HCT116 (cell line): ENCODE results near the gene EYA3. TPM values are rescaled to one million over a fixed set of nuclear protein-coding genes. Genes with fewer than 3 reads are reported as not detected.

Experiments
- ATAC-seq: fragments of 200-7000 bp; cut with Tn5 transposase; 2 replicates; pipeline ENCODE4 v1.9.1; 2020; ENCODE audit warnings: mild to moderate bottlenecking, moderate library complexity
- BruUV-seq: library from RNA; stranded (reverse); fragments of 400-500 nt; replicated peaks from 2 replicates; lab custom pipeline; 2021; lab: Mats Ljungman, UMichigan
- CTCF ChIA-PET: fragments of 300-600 bp; sonication (Branson Sonifier 250); formaldehyde crosslinking; loops from one replicate; lab custom pipeline; 2021; ENCODE audit warnings: antibody characterized with exemption; lab: Charles Lee
- POLR2A ChIA-PET: fragments of 300-600, 350-600 bp; sonication (Branson Sonifier 250); formaldehyde crosslinking; loops from one replicate; lab custom pipeline; 2021; ENCODE audit warnings: antibody characterized with exemption; lab: Charles Lee
- RAD21 ChIA-PET, 2 experiments: fragments of 300-600 bp; sonication (Branson Sonifier 250); formaldehyde crosslinking; loops; one replicate each; lab custom pipeline; 2023; ENCODE audit warnings: low total read pairs in 2 of 2; ENCODE audit not compliant: uncharacterized antibody in 2 of 2, unreplicated experiment in 2 of 2, low non-redundant PET in 1 of 2; lab: Charles Lee
- DNase-seq: peaks from one replicate; pipeline ENCODE4 v3.0.0-alpha.2; 2010; ENCODE audit warnings: low read depth, low spot score
- H2AFZ ChIP-seq: fragments of 200-600 bp; shearing (Covaris generic), sonication (generic); 2 replicates; pipeline ENCODE4 v1.6.1; 2017; ENCODE audit warnings: low read depth, mixed run types, mixed read lengths, antibody characterized with exemption, low read length; ENCODE audit not compliant: poor library complexity, severe bottlenecking
- H3K27ac ChIP-seq: 2 replicates; pipeline ENCODE4 v1.5.1; 2012; ENCODE audit warnings: low read depth, low read length
- H3K27me3 ChIP-seq: fragments of 200-600 bp; sonication (generic); 2 replicates; pipeline ENCODE4 v1.6.1; 2016; ENCODE audit warnings: mixed run types, low read length, mixed read lengths; ENCODE audit not compliant: insufficient read depth
- H3K36me3 ChIP-seq, 2 experiments: fragments of 200-500 bp in 1 of 2; fragments of 200-600 bp in 1 of 2; sonication (Bioruptor generic) in 1 of 2; sonication (generic) in 1 of 2; 2 replicates each; pipeline versions ENCODE4 v1.5.1 to v1.6.1; 2014 to 2016; ENCODE audit warnings: low read length in 2 of 2, inconsistent platforms in 1 of 2, mixed read lengths in 1 of 2, mixed run types in 1 of 2; ENCODE audit not compliant: insufficient read depth in 2 of 2, control insufficient read depth in 1 of 2
- H3K4me1 ChIP-seq, 2 experiments: fragments of 200-600 bp in 1 of 2; sonication (generic) in 1 of 2; 2 replicates each; pipeline versions ENCODE4 v1.5.1 to v1.6.1; 2012 to 2017; ENCODE audit warnings: low read length in 2 of 2, inconsistent platforms in 1 of 2, mild to moderate bottlenecking in 1 of 2, mixed read lengths in 1 of 2, mixed run types in 1 of 2, moderate library complexity in 1 of 2; ENCODE audit not compliant: insufficient read depth in 2 of 2, control insufficient read depth in 1 of 2
- H3K4me2 ChIP-seq: fragments of 200-600 bp; sonication (generic); 2 replicates; pipeline ENCODE4 v1.6.1; 2017; ENCODE audit warnings: mixed run types, low read length, mixed read lengths
- H3K4me3 ChIP-seq, 2 experiments: fragments of 200-600 bp in 1 of 2; sonication (generic) in 1 of 2; replicated peaks in 1 of 2; 2 replicates each; pipeline ENCODE4 v1.5.1; 2011 to 2016; ENCODE audit warnings: low read length in 2 of 2, control low read depth in 1 of 2, low read depth in 1 of 2, mild to moderate bottlenecking in 1 of 2, mixed read lengths in 1 of 2, mixed run types in 1 of 2
- H3K79me2 ChIP-seq: fragments of 200-600 bp; sonication (generic); 2 replicates; pipeline ENCODE4 v1.6.1; 2017; ENCODE audit warnings: mild to moderate bottlenecking, mixed run types, low read length, moderate library complexity, mixed read lengths; ENCODE audit not compliant: insufficient read depth
- H3K9ac ChIP-seq: fragments of 200-600 bp; sonication (generic); 2 replicates; pipeline ENCODE4 v1.6.1; 2016; ENCODE audit warnings: low read length, mixed read lengths
- H3K9me2 ChIP-seq: fragments of 200-600 bp; sonication (generic), shearing (Covaris generic); 2 replicates; pipeline ENCODE4 v1.6.1; 2017; ENCODE audit warnings: mixed run types, mild to moderate bottlenecking, moderate library complexity; ENCODE audit not compliant: insufficient read depth
- H3K9me3 ChIP-seq, 2 experiments: fragments of 200-500 bp in 1 of 2; fragments of 200-600 bp in 1 of 2; sonication (Bioruptor generic) in 1 of 2; sonication (generic) in 1 of 2; 2 replicates each; pipeline ENCODE4 v1.6.1; 2014 to 2017; ENCODE audit warnings: low read length in 2 of 2, mixed read lengths in 2 of 2, inconsistent platforms in 1 of 2, low read depth in 1 of 2, mild to moderate bottlenecking in 1 of 2, mixed run types in 1 of 2, moderate library complexity in 1 of 2; ENCODE audit not compliant: control insufficient read depth in 1 of 2, insufficient read depth in 1 of 2
- H4K20me1 ChIP-seq: fragments of 200-600 bp; sonication (generic), shearing (Covaris generic); 2 replicates; pipeline ENCODE4 v1.6.1; 2017; ENCODE audit warnings: mixed run types, mild to moderate bottlenecking, moderate library complexity; ENCODE audit not compliant: insufficient read depth
- CEBPB ChIP-seq: IDR thresholded peaks from 2 replicates; pipeline ENCODE4 v1.6.1; 2012; ENCODE audit warnings: low read depth
- CTCF ChIP-seq, 3 experiments: fragments of 200-600 bp in 1 of 3; sonication (generic) in 1 of 3; IDR thresholded peaks in 2 of 3; conservative IDR thresholded peaks in 1 of 3; 2 replicates each; pipeline ENCODE4 v1.5.1; 2012 to 2017; ENCODE audit warnings: low read depth in 2 of 3, low read length in 2 of 3, antibody characterized with exemption in 1 of 3, borderline replicate concordance in 1 of 3, control low read depth in 1 of 3, mild to moderate bottlenecking in 1 of 3, mixed read lengths in 1 of 3, mixed run types in 1 of 3, moderate library complexity in 1 of 3; ENCODE audit not compliant: insufficient read depth in 1 of 3
- EGR1 ChIP-seq: IDR thresholded peaks from 2 replicates; pipeline ENCODE4 v1.6.1; 2012; ENCODE audit warnings: low read depth
- ELF1 ChIP-seq: IDR thresholded peaks from 2 replicates; pipeline ENCODE4 v1.6.1; 2012; ENCODE audit warnings: low read depth, borderline replicate concordance
- JUND ChIP-seq: IDR thresholded peaks from 2 replicates; pipeline ENCODE4 v1.6.1; 2012
- MAX ChIP-seq: IDR thresholded peaks from 2 replicates; pipeline ENCODE4 v1.6.1; 2012
- POLR2AphosphoS5 ChIP-seq: IDR thresholded peaks from 2 replicates; pipeline ENCODE4 v1.6.1; 2011; ENCODE audit warnings: mild to moderate bottlenecking, low read depth, low read length, moderate library complexity
- RAD21 ChIP-seq: IDR thresholded peaks from 2 replicates; pipeline ENCODE4 v1.6.1; 2012; ENCODE audit warnings: low read depth, mild to moderate bottlenecking
- REST ChIP-seq: IDR thresholded peaks from 2 replicates; pipeline ENCODE4 v1.6.1; 2012; ENCODE audit warnings: low read depth
- SIN3A ChIP-seq: IDR thresholded peaks from 2 replicates; pipeline ENCODE4 v1.6.1; 2012; ENCODE audit warnings: low read depth
- SP1 ChIP-seq: IDR thresholded peaks from 2 replicates; pipeline ENCODE4 v1.6.1; 2012; ENCODE audit warnings: low read depth
- TCF7L2 ChIP-seq: IDR thresholded peaks from 2 replicates; pipeline ENCODE4 v1.7.0; 2011; ENCODE audit warnings: borderline replicate concordance, inconsistent platforms; ENCODE audit not compliant: insufficient read depth, insufficient read length; ENCODE audit errors: extremely low read depth
- YY1 ChIP-seq: IDR thresholded peaks from 2 replicates; pipeline ENCODE4 v1.6.1; 2011; ENCODE audit warnings: low read length, low read depth, moderate library complexity, mild to moderate bottlenecking; ENCODE audit not compliant: insufficient replicate concordance; ENCODE audit errors: extremely low read depth
- ZBTB33 ChIP-seq: IDR thresholded peaks from 2 replicates; pipeline ENCODE4 v1.6.1; 2011; ENCODE audit warnings: mild to moderate bottlenecking, low read length, moderate library complexity; ENCODE audit not compliant: insufficient replicate concordance; ENCODE audit errors: extremely low read depth
- ZNF274 ChIP-seq: fragments of 200-500 bp; sonication (Bioruptor generic); IDR thresholded peaks from 2 replicates; pipeline ENCODE4 v1.6.1; 2014; ENCODE audit warnings: mild to moderate bottlenecking, low read depth, low read length, inconsistent platforms
- intact Hi-C: fragments of 100-400 bp; cut with micrococcal nuclease; formaldehyde crosslinking; loops from 2 replicates; pipeline ENCODE4 v1.10.0; 2022
- total RNA-seq: library from RNA; stranded (reverse); gene quantifications from one replicate; pipeline ENCODE4 v1.2.1, GENCODE V29; 2021; ENCODE audit not compliant: unreplicated experiment

The EYA3 gene
- total RNA-seq, 1 experiment from 2014 or later = 25.9 TPM

- ChIA-PET CTCF (no interaction called here), POLR2A (no interaction called here), RAD21 (no interaction called here)
- Histone ChIP-seq H3K4me3 (no peak overlapping the region), H3K9ac (no peak overlapping the region), H3K9me2 (no peaks in the 10 kb centered on the region), H3K27me3 (no peaks in the 10 kb centered on the region), H4K20me1 (peaks cover 3% of the 10 kb centered on the region; the same call in 1 of the 2 replicates), H3K4me2 (no peak overlapping the region), H2AFZ (no peak overlapping the region), H3K36me3 (no peaks in the 10 kb centered on the region), H3K27ac (no peak overlapping the region), H3K4me1 (no peaks in the 10 kb centered on the region), H3K9me3 (no peaks in the 10 kb centered on the region), H3K79me2 (peaks cover 32% of the 10 kb centered on the region)
- intact Hi-C loops = no loop called here
- no peak for TF ChIP-seq YY1
- no peak for TF ChIP-seq CEBPB
- no peak for TF ChIP-seq CTCF (IDR thresholded peaks at IDR 0.05 in 2 of 3, conservative IDR thresholded peaks at IDR 0.05 in 1 of 3; ENCODE audit: borderline replicate concordance in 1 of 3, insufficient read depth in 1 of 3, low read depth in 2 of 3, low read length in 2 of 3)
- TF ChIP-seq JUND = no peak
- TF ChIP-seq POLR2AphosphoS5 = no peak
- no peak for TF ChIP-seq RAD21
- TF ChIP-seq EGR1 = no peak
- no peak for TF ChIP-seq SP1
- no peak for TF ChIP-seq MAX
- TF ChIP-seq REST = no peak
- TF ChIP-seq ZNF274 = no peak
- TF ChIP-seq TCF7L2 = no peak
- no peak for TF ChIP-seq ZBTB33
- TF ChIP-seq ELF1 = no peak
- TF ChIP-seq SIN3A = no peak
- no peak for ATAC-seq
- DNase-seq = no peak
- TSS peak; percentile 13 for BruUV-seq
Measured at GRCh38 chr1:28056129-28056925, 32.1 kb downstream of the EYA3 start.
